ENCODE measurements around the gene RABL6. TPM values are rescaled to one million over a fixed set of nuclear protein-coding genes. Genes with fewer than 3 reads are reported as not detected.
"Not testable (repeated sequence)": the region's sequence is repeated elsewhere in the genome, so short reads cannot be mapped to it uniquely, and the experiment has no call there.

RABL6 gene
- total RNA-seq, 2 experiments from 2014 or later: 117 to 118 TPM

DNA sequence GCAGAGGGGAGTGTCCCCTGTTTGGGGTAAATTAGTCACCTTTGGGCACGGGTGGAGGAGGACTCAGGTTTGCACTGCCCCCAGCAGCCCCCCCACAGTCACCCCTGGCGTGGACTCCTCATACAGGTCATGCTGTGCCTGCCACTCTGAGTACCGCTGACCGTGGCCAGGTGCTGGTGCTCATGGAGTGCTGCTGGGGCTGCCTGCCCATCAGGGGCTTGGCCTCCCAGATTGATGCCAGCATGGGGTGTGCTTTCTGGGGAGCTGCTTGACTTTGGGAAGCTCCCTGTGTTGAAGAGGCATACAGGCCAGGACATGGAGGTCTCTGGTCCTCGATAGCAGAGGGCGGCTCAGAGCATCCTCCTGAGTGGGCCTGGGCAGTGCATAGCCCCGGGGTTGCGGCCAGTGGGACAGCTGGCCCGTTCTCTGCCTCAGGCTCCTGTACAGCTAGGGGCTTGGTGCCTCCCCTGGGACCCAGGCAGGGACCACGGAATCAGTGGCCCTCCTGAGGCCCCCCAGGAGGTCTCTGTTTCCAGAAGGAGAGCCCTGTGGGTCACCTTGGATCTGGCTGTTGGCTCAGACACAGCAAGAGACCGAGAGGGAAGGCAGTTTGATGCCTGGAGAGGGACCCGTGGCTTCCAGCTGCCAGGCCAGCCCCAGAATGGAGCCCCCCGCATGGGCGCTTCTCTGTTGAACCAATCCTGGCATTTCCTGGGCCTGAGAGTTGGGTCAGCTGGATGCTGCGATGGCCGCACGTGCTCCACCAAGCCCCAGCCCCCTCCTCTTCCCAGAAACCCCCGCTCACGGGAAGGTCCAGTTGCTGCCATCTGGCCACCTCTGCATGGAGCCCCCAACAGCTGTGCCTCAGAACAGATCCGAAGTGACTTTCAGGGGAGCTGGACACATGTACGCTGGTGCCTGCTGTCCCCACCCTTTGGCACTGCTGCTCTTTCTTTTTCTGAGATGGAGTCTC lies 28.5 kb downstream of the RABL6 start:
- H3K9me3 Mint-ChIP-seq (ENCODE audit: insufficient read depth): no peaks in the 10 kb centered on the region
- H3K27me3 Mint-ChIP-seq (ENCODE audit: low read depth): no peaks in the 10 kb centered on the region
- POLR2A ChIA-PET: interaction anchor here (1.0 kb wide), 1 partner anchor 13 kb away, joined by 3 read pairs; no protein-coding TSS in a partner anchor
- CTCF ChIA-PET: no interaction called here
- H3K27ac Mint-ChIP-seq: no peak overlapping the region
- H3K36me3 Mint-ChIP-seq (ENCODE audit: low read depth): peaks cover 12% of the 10 kb centered on the region
- ATAC-seq (no peak), DNase-seq (no peak)
- H3K4me1 Mint-ChIP-seq (ENCODE audit: low read depth): no peaks in the 10 kb centered on the region
- H3K4me3 Mint-ChIP-seq: no peak overlapping the region

- Mint-ChIP-seq H3K36me3 (ENCODE audit: low read depth) (peaks cover 12% of the 10 kb centered on the region), H3K27me3 (ENCODE audit: low read depth) (no peaks in the 10 kb centered on the region), H3K9me3 (ENCODE audit: insufficient read depth) (no peaks in the 10 kb centered on the region), H3K4me3 (no peak overlapping the region), H3K4me1 (ENCODE audit: low read depth) (peaks cover 5% of the 10 kb centered on the region), H3K27ac (no peak overlapping the region)
- ChIA-PET CTCF (no interaction called here), POLR2A (no interaction called here)
- no peak for ATAC-seq
- DNase-seq: no peak
These were observed 29.6 kb downstream of the RABL6 start for GRCh38 chr9:136837146-136837855.

DNA sequence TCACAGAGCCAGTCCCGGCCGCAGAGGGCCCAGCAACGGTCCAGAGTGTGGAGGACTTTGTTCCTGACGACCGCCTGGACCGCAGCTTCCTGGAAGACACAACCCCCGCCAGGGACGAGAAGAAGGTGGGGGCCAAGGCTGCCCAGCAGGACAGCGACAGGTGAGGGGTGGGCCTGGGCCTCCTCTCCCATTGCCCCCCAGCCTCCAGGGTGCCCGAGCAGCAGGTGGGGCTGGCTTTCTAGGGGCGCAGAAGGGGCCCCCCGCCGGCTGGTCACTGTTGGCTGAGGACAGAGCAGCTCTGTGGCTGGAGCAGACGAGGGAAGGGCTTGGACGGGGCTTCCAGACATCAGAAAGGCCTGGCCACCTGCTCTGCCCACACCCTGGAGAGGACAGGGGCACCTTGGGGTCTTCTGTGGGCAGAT lies 30.1 kb downstream of the RABL6 start:
- H3K4me1 Mint-ChIP-seq (ENCODE audit: low read depth); H3K27me3 Mint-ChIP-seq (ENCODE audit: low read depth); ATAC-seq; H3K9me3 Mint-ChIP-seq (ENCODE audit: insufficient read depth); CTCF ChIA-PET; DNase-seq; POLR2A ChIA-PET; H3K27ac Mint-ChIP-seq; H3K4me3 Mint-ChIP-seq: not testable (repeated sequence)
- H3K36me3 Mint-ChIP-seq (ENCODE audit: low read depth): peaks cover 10% of the 10 kb centered on the region

DNA sequence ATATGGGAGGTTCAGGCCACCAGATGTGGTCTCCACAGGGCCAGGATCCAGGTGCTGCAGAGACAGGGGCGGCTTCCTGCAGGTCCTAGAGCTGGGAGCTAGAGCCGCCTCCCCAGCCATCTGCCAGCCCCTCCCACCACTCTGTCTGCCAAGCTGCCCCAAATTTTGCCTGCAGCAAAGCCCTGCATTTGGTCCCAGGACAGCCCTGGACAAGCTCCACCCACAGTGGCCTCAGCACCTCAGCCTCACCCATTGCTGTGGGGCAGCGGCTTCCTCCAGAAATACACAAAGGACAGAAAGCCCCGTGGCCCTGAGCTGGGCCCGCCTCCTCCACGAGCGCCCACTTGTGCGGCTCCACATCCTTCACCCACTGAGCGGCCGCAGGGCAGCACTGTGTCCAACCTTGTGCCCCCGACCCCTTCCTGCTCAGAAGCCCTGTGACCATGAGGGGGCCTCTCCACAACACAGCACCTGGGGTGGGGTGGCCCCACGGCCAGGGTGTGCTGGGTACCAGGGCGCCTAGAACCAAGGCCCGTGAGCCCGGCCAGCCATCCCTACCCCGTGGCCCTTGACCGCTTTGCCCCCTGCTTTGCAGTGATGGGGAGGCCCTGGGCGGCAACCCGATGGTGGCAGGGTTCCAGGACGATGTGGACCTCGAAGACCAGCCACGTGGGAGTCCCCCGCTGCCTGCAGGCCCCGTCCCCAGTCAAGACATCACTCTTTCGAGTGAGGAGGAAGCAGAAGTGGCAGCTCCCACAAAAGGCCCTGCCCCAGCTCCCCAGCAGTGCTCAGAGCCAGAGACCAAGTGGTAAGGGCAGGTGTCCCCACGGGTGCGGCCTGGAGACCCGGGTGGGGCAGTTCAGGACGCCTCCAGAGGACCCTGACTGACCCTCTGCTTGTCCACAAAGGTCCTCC lies 30.8 kb downstream of the RABL6 start:
- Mint-ChIP-seq H3K27me3 (ENCODE audit: low read depth) (no peaks in the 10 kb centered on the region), H3K4me1 (ENCODE audit: low read depth) (peaks cover 11% of the 10 kb centered on the region), H3K36me3 (ENCODE audit: low read depth) (peaks cover 10% of the 10 kb centered on the region), H3K9me3 (ENCODE audit: insufficient read depth) (no peaks in the 10 kb centered on the region), H3K27ac (no peak overlapping the region), H3K4me3 (no peak overlapping the region)
- ChIA-PET CTCF (no interaction called here), POLR2A (no interaction called here)
- no peak for DNase-seq
- no peak for ATAC-seq

DNA sequence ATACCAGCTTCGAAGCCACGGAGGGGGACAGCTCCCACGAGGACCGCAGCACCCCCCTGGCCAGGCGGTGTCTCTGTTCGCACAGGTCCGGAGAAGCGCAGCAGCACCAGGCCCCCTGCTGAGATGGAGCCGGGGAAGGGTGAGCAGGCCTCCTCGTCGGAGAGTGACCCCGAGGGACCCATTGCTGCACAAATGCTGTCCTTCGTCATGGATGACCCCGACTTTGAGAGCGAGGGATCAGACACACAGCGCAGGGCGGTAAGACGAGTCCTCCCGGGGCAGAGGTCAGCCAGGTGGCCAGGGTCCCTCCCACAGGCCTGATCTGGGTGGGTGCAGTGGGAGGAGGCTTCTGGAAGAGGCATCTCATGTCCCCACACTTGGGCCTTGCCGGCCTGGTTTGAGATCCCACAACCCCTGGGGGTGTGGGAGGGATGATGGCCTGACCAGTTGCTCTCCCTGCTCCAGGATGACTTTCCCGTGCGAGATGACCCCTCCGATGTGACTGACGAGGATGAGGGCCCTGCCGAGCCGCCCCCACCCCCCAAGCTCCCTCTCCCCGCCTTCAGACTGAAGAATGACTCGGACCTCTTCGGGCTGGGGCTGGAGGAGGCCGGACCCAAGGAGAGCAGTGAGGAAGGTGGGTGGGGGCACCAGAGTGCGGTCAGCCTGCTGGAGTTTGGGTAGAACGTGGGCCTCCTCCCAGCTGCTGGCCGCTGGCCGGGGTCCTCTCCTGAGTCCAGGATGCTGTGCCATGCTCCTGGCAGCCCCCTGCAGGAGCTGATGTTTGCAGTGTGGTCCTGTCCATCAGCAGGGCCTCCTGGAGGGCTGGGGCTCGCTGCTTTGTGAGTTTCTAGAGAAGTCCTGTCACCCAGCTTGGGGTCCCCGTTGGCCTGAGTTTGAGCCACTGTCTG lies 31.7 kb downstream of the RABL6 start:
- no peaks in the 10 kb centered on the region for H3K27me3 Mint-ChIP-seq (ENCODE audit: low read depth)
- DNase-seq (no peak), ATAC-seq (no peak)
- H3K27ac Mint-ChIP-seq: no peak overlapping the region
- ChIA-PET CTCF (no interaction called here), POLR2A (no interaction called here)
- H3K4me1 Mint-ChIP-seq (ENCODE audit: low read depth): peaks cover 13% of the 10 kb centered on the region
- no peaks in the 10 kb centered on the region for H3K9me3 Mint-ChIP-seq (ENCODE audit: insufficient read depth)
- no peak overlapping the region for H3K4me3 Mint-ChIP-seq
- peaks cover 8% of the 10 kb centered on the region for H3K36me3 Mint-ChIP-seq (ENCODE audit: low read depth)

GRCh38 chr9:136840140-136840876 lies 32.6 kb downstream of the RABL6 start:
- no peak overlapping the region for H3K27ac Mint-ChIP-seq
- ATAC-seq (no peak), DNase-seq (no peak)
- no peaks in the 10 kb centered on the region for H3K9me3 Mint-ChIP-seq (ENCODE audit: insufficient read depth)
- POLR2A ChIA-PET: no interaction called here
- H3K36me3 Mint-ChIP-seq (ENCODE audit: low read depth): peaks cover 10% of the 10 kb centered on the region
- CTCF ChIA-PET: no interaction called here
- H3K4me1 Mint-ChIP-seq (ENCODE audit: low read depth): peaks cover 13% of the 10 kb centered on the region
- H3K4me3 Mint-ChIP-seq: no peak overlapping the region
- H3K27me3 Mint-ChIP-seq (ENCODE audit: low read depth): no peaks in the 10 kb centered on the region

DNA sequence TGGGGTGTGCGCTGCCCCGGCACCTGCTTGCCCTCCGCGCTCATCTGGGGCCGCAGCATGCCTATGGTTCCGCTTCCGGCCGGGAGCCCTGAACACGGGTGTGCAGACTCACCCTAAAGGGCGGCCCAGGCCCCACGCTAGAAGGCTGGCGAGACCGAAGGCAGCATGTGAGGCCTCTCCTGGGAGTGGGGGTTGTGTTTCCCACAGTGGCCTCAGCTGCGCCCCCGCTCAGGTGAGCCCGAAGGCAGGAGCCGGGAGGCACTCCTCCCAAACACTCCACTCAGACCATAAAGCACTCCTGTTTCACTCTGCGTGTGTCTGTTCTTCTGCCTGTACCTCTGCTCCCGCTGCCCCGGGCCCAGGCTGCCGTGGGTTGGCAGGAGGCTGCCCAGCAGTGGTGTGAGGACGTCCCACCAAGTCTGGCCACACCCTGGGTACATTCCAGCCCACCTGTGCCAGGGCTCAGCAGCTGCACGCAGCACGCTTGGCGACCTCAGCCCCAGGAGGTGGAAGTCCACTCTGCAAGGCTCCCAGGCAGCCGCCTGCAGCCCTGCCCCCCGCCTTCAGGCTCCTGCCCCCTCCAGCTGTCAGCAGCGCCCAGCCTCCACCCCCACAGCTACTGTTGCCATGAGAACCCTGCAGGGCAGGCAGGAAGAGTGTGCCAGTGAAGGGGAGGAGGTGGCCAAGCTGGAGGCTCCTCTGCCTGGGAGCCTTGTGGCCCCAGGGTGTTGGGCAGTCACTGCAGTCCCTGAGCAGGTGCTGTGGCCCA lies 33.3 kb downstream of the RABL6 start:
- Mint-ChIP-seq H3K27me3 (ENCODE audit: low read depth) (no peaks in the 10 kb centered on the region), H3K4me1 (ENCODE audit: low read depth) (peaks cover 13% of the 10 kb centered on the region), H3K4me3 (no peak overlapping the region), H3K36me3 (ENCODE audit: low read depth) (peaks cover 11% of the 10 kb centered on the region), H3K27ac (peak overlapping the region; percentile 52), H3K9me3 (ENCODE audit: insufficient read depth) (no peaks in the 10 kb centered on the region)
- ATAC-seq (no peak), DNase-seq (no peak)
- CTCF ChIA-PET: interaction anchor here (1.0 to 4.9 kb wide), 7 partner anchors 18 to 194 kb away, joined by 3 to 37 read pairs (median 6); partner anchors contain the start of genes ABCA2 and RABL6
- POLR2A ChIA-PET: no interaction called here

GRCh38 chr9:136841646-136842379 lies 34.1 kb downstream of the RABL6 start:
- ChIA-PET CTCF (interaction anchor here (0.6 to 4.9 kb wide), 39 partner anchors 14 to 432 kb away, joined by 3 to 37 read pairs (median 4); partner anchors contain the start of genes ABCA2, C8G, CLIC3 and FBXW5), POLR2A (interaction anchor here (1.1 kb wide), 1 partner anchor 29 kb away, joined by 4 read pairs; no protein-coding TSS in a partner anchor)
- not testable (repeated sequence) for H3K9me3 Mint-ChIP-seq (ENCODE audit: insufficient read depth); ATAC-seq; DNase-seq; H3K27me3 Mint-ChIP-seq (ENCODE audit: low read depth)
- Mint-ChIP-seq H3K4me3 (peak overlapping the region; percentile 78), H3K4me1 (ENCODE audit: low read depth) (peaks cover 16% of the 10 kb centered on the region), H3K27ac (peak overlapping the region; percentile 52), H3K36me3 (ENCODE audit: low read depth) (peaks cover 14% of the 10 kb centered on the region)

GRCh38 chr9:136842380-136842948 lies 34.7 kb downstream of the RABL6 start, which contains the start of gene AJM1:
TSS of gene AJM1 (plus strand) at chr9:136842478. CDS start at chr9:136844415, 1,937 bp downstream.
- H3K36me3 Mint-ChIP-seq (ENCODE audit: low read depth): peaks cover 14% of the 10 kb centered on the region

More at GRCh38 chr9:136842380-136842948, 34.7 kb downstream of the RABL6 start, which contains the start of gene AJM1:
- H3K9me3 Mint-ChIP-seq (ENCODE audit: insufficient read depth); H3K27me3 Mint-ChIP-seq (ENCODE audit: low read depth): not testable (repeated sequence)
- ChIA-PET CTCF (interaction anchor here (0.6 to 4.9 kb wide), 45 partner anchors 9 to 433 kb away, joined by 3 to 37 read pairs (median 4); partner anchors contain the start of genes ABCA2, C8G, CLIC3 and FBXW5), POLR2A (interaction anchor here (0.7 to 1.1 kb wide), 2 partner anchors 25 to 30 kb away, joined by 3 to 4 read pairs; no protein-coding TSS in a partner anchor)
- DNase-seq (peak; percentile 87), ATAC-seq (peak; percentile 90)
- Mint-ChIP-seq H3K4me1 (ENCODE audit: low read depth) (peaks cover 17% of the 10 kb centered on the region), H3K4me3 (peak within 1 kb of the TSS; percentile 78), H3K27ac (peak within 1 kb of the TSS; percentile 52)

All from activated CD8-positive, alpha-beta T cell treated with anti-CD3 and anti-CD28 coated beads, Interleukin-2, amount 10 ng/mL, durations not matched to agents 7 days and 5 days (primary cell).